ENCODE results near the gene OR52H1.

The OR52H1 gene

DNA sequence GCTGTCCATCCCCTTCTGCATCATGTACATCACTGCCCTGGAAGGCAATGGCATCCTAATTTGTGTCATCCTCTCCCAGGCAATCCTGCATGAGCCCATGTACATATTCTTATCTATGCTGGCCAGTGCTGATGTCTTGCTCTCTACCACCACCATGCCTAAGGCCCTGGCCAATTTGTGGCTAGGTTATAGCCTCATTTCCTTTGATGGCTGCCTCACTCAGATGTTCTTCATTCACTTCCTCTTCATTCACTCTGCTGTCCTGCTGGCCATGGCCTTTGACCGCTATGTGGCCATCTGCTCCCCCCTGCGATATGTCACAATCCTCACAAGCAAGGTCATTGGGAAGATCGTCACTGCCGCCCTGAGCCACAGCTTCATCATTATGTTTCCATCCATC, 32.7 kb upstream of the OR52H1 start:
- H3K4me3 ChIP-seq (ENCODE audit: low read length), result no peak overlapping the region
- DNase-seq (ENCODE audit: low read depth), result no peak
- TF ChIP-seq CTCF (IDR thresholded peaks at IDR 0.05; ENCODE audit: insufficient read depth, low read depth, low read length, missing control alignments), result no peak

GRCh38 chr11:5580577-5580976, 32.2 kb upstream of the OR52H1 start, which contains the start of gene OR52B6:
TSS of gene OR52B6 (plus strand) at chr11:5580877. CDS start at chr11:5580877, 0 bp downstream.
- no peak for TF ChIP-seq CTCF (IDR thresholded peaks at IDR 0.05; ENCODE audit: insufficient read depth, low read depth, low read length, missing control alignments)
- DNase-seq (ENCODE audit: low read depth), result no peak
- H3K4me3 ChIP-seq (ENCODE audit: low read length), result no peak within 1 kb of the TSS

- no peak for TF ChIP-seq CTCF (IDR thresholded peaks at IDR 0.05; ENCODE audit: insufficient read depth, low read depth, low read length, missing control alignments)
- no peak overlapping the region for H3K4me3 ChIP-seq (ENCODE audit: low read length)
- DNase-seq (ENCODE audit: low read depth), result no peak
These were observed 28.8 kb upstream of the OR52H1 start for GRCh38 chr11:5577101-5577500.

DNA sequence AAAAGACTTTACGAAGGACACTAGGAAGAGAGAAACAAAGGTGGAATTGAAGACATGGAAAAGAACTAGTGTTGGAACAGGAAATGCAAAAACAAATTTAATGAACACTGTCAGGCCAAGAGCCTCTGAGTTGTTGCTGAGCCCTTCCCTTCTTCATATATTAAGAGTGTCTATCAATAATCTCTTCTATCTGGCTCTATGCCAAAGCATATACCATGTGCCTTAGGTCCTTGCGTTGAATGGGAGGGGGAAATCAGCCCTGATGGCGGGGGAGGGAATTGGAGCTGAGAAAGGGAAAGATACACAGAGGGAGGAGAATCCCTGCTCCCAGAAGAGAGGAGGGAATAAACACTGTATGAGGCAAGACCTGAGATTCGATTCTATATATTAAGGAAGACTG, 26.8 kb upstream of the OR52H1 start:
- no peak for TF ChIP-seq CTCF (IDR thresholded peaks at IDR 0.05; ENCODE audit: insufficient read depth, low read depth, low read length, missing control alignments)
- no peak overlapping the region for H3K4me3 ChIP-seq (ENCODE audit: low read length)
- no peak for DNase-seq (ENCODE audit: low read depth)

DNA sequence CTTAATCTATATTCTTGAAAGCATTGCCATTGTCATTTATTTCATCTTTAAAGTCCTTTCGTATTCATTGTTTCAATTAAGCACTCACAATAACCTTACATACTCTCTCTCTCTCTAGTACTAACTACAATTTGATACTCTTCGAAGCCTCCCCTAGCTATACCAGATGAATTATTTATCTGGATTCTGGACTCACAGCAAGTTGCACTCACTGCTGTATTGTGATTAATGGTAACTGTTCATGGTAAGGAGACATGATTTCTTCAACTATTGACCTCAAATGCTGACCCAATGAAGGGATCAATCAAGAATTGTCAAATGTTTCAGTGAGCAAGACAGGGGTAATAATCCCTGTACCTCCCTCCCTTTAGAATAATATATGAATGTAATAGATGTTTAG, 26.3 kb upstream of the OR52H1 start:
- no peak for TF ChIP-seq CTCF (IDR thresholded peaks at IDR 0.05; ENCODE audit: insufficient read depth, low read depth, low read length, missing control alignments)
- DNase-seq (ENCODE audit: low read depth), result no peak
- H3K4me3 ChIP-seq (ENCODE audit: low read length), result no peak overlapping the region

DNA sequence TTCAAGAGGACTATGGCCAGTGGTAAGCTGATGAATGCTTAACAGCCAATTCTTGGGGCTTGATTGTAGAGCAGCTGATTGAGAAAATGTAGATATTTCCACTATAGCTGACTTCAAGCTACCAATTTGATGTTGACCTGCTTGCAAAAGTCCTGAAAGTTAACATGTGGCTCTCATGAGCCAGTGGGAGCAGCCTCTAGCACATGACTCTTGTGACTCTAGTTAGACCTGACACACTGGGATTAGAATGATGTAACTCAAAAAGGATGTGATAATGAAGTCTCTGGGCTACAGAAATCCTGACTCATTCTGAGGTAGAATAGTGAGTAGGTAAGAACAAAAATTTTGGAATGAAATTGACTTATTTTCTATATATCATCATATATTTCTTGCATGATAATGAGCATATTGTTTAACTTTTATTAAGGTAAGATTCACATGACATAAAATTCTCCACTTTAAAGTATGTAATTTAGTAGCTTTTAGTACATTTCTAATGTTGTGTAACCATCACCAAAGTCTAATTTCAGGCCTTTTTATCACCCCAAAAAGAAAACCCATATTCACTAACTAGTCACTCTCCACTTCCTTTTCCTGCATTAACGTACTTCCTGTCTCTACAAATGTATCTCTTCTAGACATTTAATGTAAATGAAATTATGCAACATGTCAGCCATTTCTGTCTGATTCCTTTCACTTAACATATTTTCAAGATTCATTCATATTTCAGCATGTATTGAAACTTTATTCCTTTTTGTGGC, 16.1 kb upstream of the OR52H1 start:
- TF ChIP-seq CTCF (IDR thresholded peaks at IDR 0.05; ENCODE audit: insufficient read depth, low read depth, low read length, missing control alignments), result no peak
- H3K4me3 ChIP-seq (ENCODE audit: low read length), result no peak overlapping the region
- DNase-seq (ENCODE audit: low read depth), result peak; percentile 73

DNA sequence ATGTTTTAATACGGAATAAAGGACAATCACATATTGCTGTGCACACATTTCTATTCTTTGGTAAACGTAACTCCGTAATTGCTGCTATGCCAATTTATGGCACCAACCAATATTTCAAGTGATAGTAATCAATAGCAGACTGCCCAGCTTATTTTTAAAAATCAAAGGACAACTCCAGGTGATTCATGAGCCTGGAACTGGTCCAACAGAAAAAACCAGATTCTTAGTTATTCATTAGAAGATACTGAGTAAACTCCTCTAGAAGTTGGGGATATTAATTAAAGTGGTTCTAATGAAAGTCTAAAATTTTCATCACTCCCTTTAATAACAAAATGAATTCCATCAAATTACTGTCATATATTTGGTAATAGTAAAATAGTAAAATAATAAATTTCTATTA, 9.4 kb upstream of the OR52H1 start:
- TF ChIP-seq CTCF (IDR thresholded peaks at IDR 0.05; ENCODE audit: insufficient read depth, low read depth, low read length, missing control alignments), result no peak
- H3K4me3 ChIP-seq (ENCODE audit: low read length), result no peak overlapping the region
- peak; percentile 22 for DNase-seq (ENCODE audit: low read depth)

Data from epithelial cell of esophagus (primary cell).